HepG2 (cell line): Measurements from ENCODE around the gene BAHCC1. TPM values are rescaled to one million over a fixed set of nuclear protein-coding genes. Genes with fewer than 3 reads are reported as not detected.
A peak's percentile ranks its signal among the peaks of the same experiment; 100 is the strongest.

ENCODE experiments used
- ATAC-seq: fragments of 200-7000 bp; cut with Tn5 transposase; 3 replicates; pipeline ENCODE4 v1.9.1; 2020; ENCODE audit warnings: mild to moderate bottlenecking, moderate library complexity
- BruUV-seq: library from RNA; stranded (reverse); fragments of 400-500 nt; replicated peaks from 2 replicates; lab custom pipeline; 2021; lab: Mats Ljungman, UMichigan
- CTCF ChIA-PET: fragments of 300-600 bp; formaldehyde crosslinking; extraction: SDS; loops from one replicate; lab custom pipeline; 2021; ENCODE audit warnings: low total read pairs, inconsistent platforms, low intra/inter-chr PET ratio; lab: Yijun Ruan, JAX
- POLR2A ChIA-PET: fragments of 350-600 bp; sonication (Branson Sonifier 250); formaldehyde crosslinking; loops from one replicate; lab custom pipeline; 2020; ENCODE audit warnings: antibody characterized with exemption, inconsistent platforms; lab: Yijun Ruan, JAX
- DNase-seq: peaks from one replicate; pipeline ENCODE4 v3.0.0-alpha.2; 2015; ENCODE audit warnings: low spot score
- FAIRE-seq: peaks from 3 replicates; lab custom pipeline; 2011; peaks lifted over from hg19 to GRCh38; lab: Jason Lieb, UNC
- H2AFZ ChIP-seq: one replicate; pipeline ENCODE4 v1.6.1; 2011; ENCODE audit warnings: low read length, inconsistent platforms
- H3K27ac ChIP-seq: fragments of 300-600 bp; 3 replicates; pipeline ENCODE4 v1.8.0; 2011; ENCODE audit warnings: mixed run types, mild to moderate bottlenecking, mixed read lengths, low read length, inconsistent platforms; ENCODE audit not compliant: insufficient read depth; ENCODE audit errors: extremely low read length
- H3K27me3 ChIP-seq, 2 experiments: fragments of 200-600 bp in 1 of 2; 2 replicates in 1 of 2; 3 replicates in 1 of 2; pipeline versions ENCODE4 v1.6.0 to v1.8.0; 2011; ENCODE audit warnings: low read length in 2 of 2, mild to moderate bottlenecking in 2 of 2, moderate library complexity in 2 of 2, inconsistent platforms in 1 of 2; ENCODE audit not compliant: insufficient read depth in 2 of 2, control insufficient read depth in 1 of 2
- H3K36me3 ChIP-seq, 2 experiments: fragments of 200-600 bp in 1 of 2; replicated peaks in 1 of 2; 2 replicates in 1 of 2; 3 replicates in 1 of 2; pipeline versions ENCODE4 v1.5.1 to v1.8.0; 2011; ENCODE audit warnings: low read length in 2 of 2, inconsistent platforms in 1 of 2; ENCODE audit not compliant: insufficient read depth in 2 of 2, control insufficient read depth in 1 of 2
- H3K4me1 ChIP-seq: 2 replicates; pipeline ENCODE4 v1.5.1; 2012; ENCODE audit warnings: low read length, inconsistent platforms; ENCODE audit not compliant: insufficient read depth
- H3K4me2 ChIP-seq: 2 replicates; pipeline ENCODE4 v1.6.0; 2011; ENCODE audit warnings: low read depth, low read length, inconsistent platforms
- H3K4me3 ChIP-seq, 3 experiments: fragments of 200-600 bp in 1 of 3; sonication (generic), shearing (Covaris generic) in 1 of 3; replicated peaks in 1 of 3; 2 replicates each; pipeline ENCODE4 v1.5.1; 2011 to 2016; ENCODE audit warnings: low read length in 3 of 3, inconsistent platforms in 2 of 3, low read depth in 2 of 3, mild to moderate bottlenecking in 2 of 3, control low read depth in 1 of 3, mixed read lengths in 1 of 3; ENCODE audit not compliant: insufficient read depth in 1 of 3
- H3K79me2 ChIP-seq: one replicate; pipeline ENCODE4 v1.6.1; 2011; ENCODE audit warnings: low read length, inconsistent platforms; ENCODE audit not compliant: insufficient read depth
- H3K9ac ChIP-seq: 2 replicates; pipeline ENCODE4 v1.6.0; 2011; ENCODE audit warnings: mild to moderate bottlenecking, low read depth, low read length, inconsistent platforms; ENCODE audit not compliant: insufficient read depth
- H3K9me3 ChIP-seq: 2 replicates; pipeline ENCODE4 v1.5.1; 2012; ENCODE audit warnings: mild to moderate bottlenecking, low read length
- H4K20me1 ChIP-seq: 2 replicates; pipeline ENCODE4 v1.6.0; 2011; ENCODE audit warnings: inconsistent platforms, mild to moderate bottlenecking, low read length, moderate library complexity; ENCODE audit not compliant: insufficient read depth
- ATF3 ChIP-seq: sonication (generic); formaldehyde crosslinking; IDR thresholded peaks from 2 replicates; pipeline ENCODE4 v1.4.0; 2020; ENCODE audit warnings: missing genetic modification reagents
- CBX5 ChIP-seq: sonication (generic); formaldehyde crosslinking; IDR thresholded peaks from 2 replicates; pipeline ENCODE4 v1.4.0; 2020; ENCODE audit warnings: missing genetic modification reagents, borderline replicate concordance
- CERS6 ChIP-seq: sonication (generic); formaldehyde crosslinking; IDR thresholded peaks from 2 replicates; pipeline ENCODE4 v1.5.0; 2020; ENCODE audit warnings: missing genetic modification reagents
- FLYWCH1 ChIP-seq: sonication (generic); formaldehyde crosslinking; IDR thresholded peaks from 2 replicates; pipeline ENCODE4 v1.8.1; 2023; ENCODE audit warnings: mild to moderate bottlenecking, missing genetic modification reagents
- HOXD1 ChIP-seq: sonication (generic); formaldehyde crosslinking; IDR thresholded peaks from 2 replicates; pipeline ENCODE4 v1.5.0; 2020; ENCODE audit warnings: missing genetic modification reagents
- MAX ChIP-seq: IDR thresholded peaks from 2 replicates; pipeline ENCODE4 v1.6.1; 2012; ENCODE audit warnings: inconsistent platforms
- MNT ChIP-seq: fragments of 450-650 bp; IDR thresholded peaks from 2 replicates; pipeline ENCODE4 v1.6.1; 2016
- MXD3 ChIP-seq: IDR thresholded peaks from 2 replicates; pipeline ENCODE4 v1.6.1; 2016; ENCODE audit warnings: mild to moderate bottlenecking, missing biosample characterization, missing genetic modification reagents
- TBL1XR1 ChIP-seq: fragments of 150-350 bp; IDR thresholded peaks from 2 replicates; pipeline ENCODE4 v1.6.1; 2014; ENCODE audit warnings: borderline replicate concordance, low read length; ENCODE audit not compliant: partially characterized antibody
- THAP9 ChIP-seq: sonication (generic); formaldehyde crosslinking; IDR thresholded peaks from 2 replicates; pipeline ENCODE4; 2020; ENCODE audit warnings: missing genetic modification reagents, mild to moderate bottlenecking, borderline replicate concordance
- ZBTB10 ChIP-seq: sonication (generic); formaldehyde crosslinking; IDR thresholded peaks from 2 replicates; pipeline ENCODE4 v1.4.0; 2020; ENCODE audit warnings: missing genetic modification reagents, borderline replicate concordance
- ZKSCAN5 ChIP-seq: sonication (generic); formaldehyde crosslinking; IDR thresholded peaks from 2 replicates; pipeline ENCODE4 v1.5.1; 2020; ENCODE audit warnings: mild to moderate bottlenecking, missing genetic modification reagents
- ZMYM3 ChIP-seq: sonication (generic); formaldehyde crosslinking; IDR thresholded peaks from 2 replicates; pipeline ENCODE4 v1.5.1; 2020; ENCODE audit warnings: mild to moderate bottlenecking, missing genetic modification reagents
- in situ Hi-C: cut with HindIII; loops from 2 replicates; pipeline ENCODE4 v1.10.0; 2017; ENCODE audit warnings: low pct_unique_long_range_greater_than_20kb; ENCODE audit not compliant: extremely low pct_ligation_motif_present
- intact Hi-C: fragments of 100-400 bp; cut with micrococcal nuclease; formaldehyde crosslinking; loops from one replicate; pipeline ENCODE4 v1.10.0; 2022; ENCODE audit not compliant: unreplicated experiment
- polyA plus RNA-seq, 8 experiments: library from polyadenylated mRNA; depleted of rRNA in 3 of 8; stranded (reverse) in 7 of 8; unstranded in 1 of 8; fragments of >200 nt; fragmentation: Illumina TruSeq in 4 of 8; extraction: Trizol in 4 of 8; gene quantifications; 2 replicates each; pipeline versions ENCODE4 v1.2.1 to v1.2.3, GENCODE V29; 2011 to 2016; ENCODE audit warnings: low read depth in 4 of 8, missing spikeins in 1 of 8, mixed read lengths in 1 of 8; ENCODE audit not compliant: insufficient read depth in 1 of 8
- total RNA-seq, 5 experiments: library from RNA; depleted of rRNA; stranded (reverse); fragments of >200 nt; fragmentation: Illumina TruSeq; extraction: Trizol; gene quantifications; 2 replicates each; pipeline ENCODE4 v1.2.3, GENCODE V29; 2016; ENCODE audit warnings: low read depth in 1 of 5

The BAHCC1 gene
- total and polyA plus RNA-seq, 2 of the 13 experiments (the other 11 are each of a cell fraction or from before 2014, with no cell fraction given): 1.4 to 1.7 TPM

GRCh38 chr17:81502471-81503017 lies 107.3 kb downstream of the BAHCC1 start (continued):
- TF ChIP-seq ZKSCAN5 (no peak), MNT (peak; percentile 89), MAX (peak; percentile 20; the same call in 1 of the 2 replicates), ZBTB10 (no peak)

GRCh38 chr17:81503619-81504018 lies 108.4 kb downstream of the BAHCC1 start:
- H3K9ac ChIP-seq: no peak overlapping the region
- no peak for ATAC-seq
- H3K4me1 ChIP-seq: peaks cover 20% of the 10 kb centered on the region
- H3K27ac ChIP-seq: no peak overlapping the region
- no peak overlapping the region for H3K4me3 ChIP-seq
- intact Hi-C loops: no loop called here
- no peak overlapping the region for H3K4me2 ChIP-seq
- ChIA-PET CTCF (no interaction called here), POLR2A (interaction anchor here (1.6 kb wide), 1 partner anchor 9 kb away, joined by 7 read pairs; the partner anchor contains the start of gene ACTG1)
- H3K36me3 ChIP-seq: no peaks in the 10 kb centered on the region
- BruUV-seq: no TSS peak
- H3K9me3 ChIP-seq: no peaks in the 10 kb centered on the region
- no peak for FAIRE-seq
- in situ Hi-C loops: no loop called here
- H3K79me2 ChIP-seq: no peaks in the 10 kb centered on the region
- no peak for DNase-seq
- peaks cover 4 to 21% of the 10 kb centered on the region in 2 experiments for H3K27me3 ChIP-seq
- H2AFZ ChIP-seq: no peak overlapping the region
- H4K20me1 ChIP-seq: peaks cover 4% of the 10 kb centered on the region; the same call in 1 of the 2 replicates
- TF ChIP-seq FLYWCH1 (CRISPR knock-in tag) (no peak), MXD3 (CRISPR knock-in tag) (no peak), HOXD1 (CRISPR knock-in tag) (no peak), CERS6 (CRISPR knock-in tag) (no peak), ATF3 (CRISPR knock-in tag) (no peak), ZMYM3 (CRISPR knock-in tag) (no peak), CBX5 (CRISPR knock-in tag) (no peak), THAP9 (CRISPR knock-in tag) (no peak), TBL1XR1 (no peak)
